ENCODE data around the gene BMF. TPM values are rescaled to one million over a fixed set of nuclear protein-coding genes. Genes with fewer than 3 reads are reported as not detected.
"Not testable (repeated sequence)": the region's sequence is repeated elsewhere in the genome, so short reads cannot be mapped to it uniquely, and the experiment has no call there.

The BMF gene
- total and polyA plus RNA-seq, 7 donors: 4.8 to 18.1 (median 15.3) TPM

DNA sequence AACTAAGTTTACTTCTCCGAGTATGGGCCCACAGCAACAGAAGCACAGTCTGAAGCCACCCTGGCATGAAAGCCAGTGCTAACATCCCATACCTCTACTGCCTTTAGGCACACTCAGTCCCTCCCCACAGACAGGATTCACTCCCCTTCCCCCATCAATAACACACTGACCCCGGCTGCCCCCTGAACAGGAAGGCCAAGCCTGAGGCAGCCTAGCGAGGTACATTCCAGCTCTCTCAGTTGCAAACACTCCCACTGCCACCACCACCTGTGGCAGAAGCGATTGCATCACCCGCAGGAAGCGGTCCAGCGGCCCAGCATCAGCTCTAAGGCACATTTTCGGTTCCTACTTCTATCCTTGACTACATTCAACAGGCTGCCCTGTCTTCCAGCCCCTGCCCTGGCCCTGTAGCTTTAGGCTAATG lies 7.0 kb upstream of the BMF start:
- 34 to 74% methylated on average over 8 of the region's 8 CpGs for WGBS, 2 donors
- intact Hi-C loops (cut with DNase I): no loop called here
- Histone ChIP-seq H3K4me3 (no peak overlapping the region), H3K36me3 (no peaks in the 10 kb centered on the region), H3K4me1 (no peaks in the 10 kb centered on the region), H3K27me3 (no peaks in the 10 kb centered on the region), H3K9me3 (no peaks in the 10 kb centered on the region), H3K27ac (no peak overlapping the region)
- DNase-seq: no peak
- TF ChIP-seq EP300 (IDR thresholded peaks at IDR 0.05): no peak
- no peak for TF ChIP-seq POLR2A (IDR thresholded peaks at IDR 0.05)
- TF ChIP-seq, protein P1, sequence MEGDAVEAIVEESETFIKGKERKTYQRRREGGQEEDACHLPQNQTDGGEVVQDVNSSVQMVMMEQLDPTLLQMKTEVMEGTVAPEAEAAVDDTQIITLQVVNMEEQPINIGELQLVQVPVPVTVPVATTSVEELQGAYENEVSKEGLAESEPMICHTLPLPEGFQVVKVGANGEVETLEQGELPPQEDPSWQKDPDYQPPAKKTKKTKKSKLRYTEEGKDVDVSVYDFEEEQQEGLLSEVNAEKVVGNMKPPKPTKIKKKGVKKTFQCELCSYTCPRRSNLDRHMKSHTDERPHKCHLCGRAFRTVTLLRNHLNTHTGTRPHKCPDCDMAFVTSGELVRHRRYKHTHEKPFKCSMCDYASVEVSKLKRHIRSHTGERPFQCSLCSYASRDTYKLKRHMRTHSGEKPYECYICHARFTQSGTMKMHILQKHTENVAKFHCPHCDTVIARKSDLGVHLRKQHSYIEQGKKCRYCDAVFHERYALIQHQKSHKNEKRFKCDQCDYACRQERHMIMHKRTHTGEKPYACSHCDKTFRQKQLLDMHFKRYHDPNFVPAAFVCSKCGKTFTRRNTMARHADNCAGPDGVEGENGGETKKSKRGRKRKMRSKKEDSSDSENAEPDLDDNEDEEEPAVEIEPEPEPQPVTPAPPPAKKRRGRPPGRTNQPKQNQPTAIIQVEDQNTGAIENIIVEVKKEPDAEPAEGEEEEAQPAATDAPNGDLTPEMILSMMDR (IDR thresholded peaks at IDR 0.05): no peak
- no peak for TF ChIP-seq POLR2AphosphoS5 (IDR thresholded peaks at IDR 0.05)

DNA sequence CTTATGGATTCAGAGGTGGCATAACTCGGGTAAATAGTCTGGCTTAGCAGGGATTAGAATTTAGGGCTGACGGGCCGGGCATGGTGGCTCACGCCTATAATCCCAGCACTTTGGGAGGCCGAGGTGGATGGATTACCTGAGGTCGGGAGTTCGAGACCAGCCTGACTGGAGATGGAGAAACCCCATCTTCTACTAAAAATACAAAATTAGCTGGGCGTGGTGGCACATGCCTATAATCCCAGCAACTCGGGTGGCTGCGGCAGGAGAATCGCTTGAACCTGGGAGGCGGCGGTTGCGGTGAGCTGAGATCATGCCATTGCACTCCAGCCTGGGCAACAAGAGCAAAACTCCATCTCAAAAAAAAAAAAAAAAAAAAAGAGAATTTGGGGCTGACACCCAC lies 6.4 kb upstream of the BMF start:
- 95 to 96% methylated on average over 14 of the region's 14 CpGs for WGBS, 2 donors
- intact Hi-C loops (cut with DNase I); H3K4me1 ChIP-seq; H3K36me3 ChIP-seq; H3K4me3 ChIP-seq; DNase-seq; H3K27me3 ChIP-seq; H3K9me3 ChIP-seq; H3K27ac ChIP-seq: not testable (repeated sequence)

DNA sequence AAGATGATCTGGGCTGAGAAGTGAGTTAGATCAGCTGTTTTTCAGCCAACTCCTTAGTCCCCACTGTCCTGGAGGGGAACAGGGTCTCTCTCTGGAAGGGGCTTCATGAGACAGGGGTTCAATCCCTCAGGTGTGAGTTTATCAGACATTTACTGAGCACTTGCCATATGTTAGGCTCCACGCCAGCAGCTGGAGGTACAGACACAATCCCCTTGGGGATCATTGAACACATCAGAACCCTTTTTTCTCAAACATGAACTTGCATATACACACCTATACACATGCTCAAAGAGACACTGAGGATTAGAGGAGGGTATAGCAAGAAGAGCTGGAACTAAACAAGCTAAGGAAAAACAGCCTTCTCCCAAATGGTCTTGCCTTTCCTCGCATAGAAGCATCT lies 5.5 kb upstream of the BMF start:
- intact Hi-C loops (cut with DNase I): no loop called here
- TF ChIP-seq EP300 (IDR thresholded peaks at IDR 0.05) (no peak), POLR2A (IDR thresholded peaks at IDR 0.05) (no peak), POLR2AphosphoS5 (IDR thresholded peaks at IDR 0.05) (no peak)
- TF ChIP-seq, protein P1 (IDR thresholded peaks at IDR 0.05): no peak
- Histone ChIP-seq H3K4me1 (peaks cover 0 to 4% (median 2%) of the 10 kb centered on the region in 4 donors), H3K36me3 (no peaks in the 10 kb centered on the region), H3K4me3 (no peak overlapping the region), H3K9me3 (no peaks in the 10 kb centered on the region), H3K27ac (no peak overlapping the region), H3K27me3 (no peaks in the 10 kb centered on the region)
- 88 to 92% methylated on average over 2 of the region's 2 CpGs for WGBS, 2 donors
- no peak for DNase-seq

DNA sequence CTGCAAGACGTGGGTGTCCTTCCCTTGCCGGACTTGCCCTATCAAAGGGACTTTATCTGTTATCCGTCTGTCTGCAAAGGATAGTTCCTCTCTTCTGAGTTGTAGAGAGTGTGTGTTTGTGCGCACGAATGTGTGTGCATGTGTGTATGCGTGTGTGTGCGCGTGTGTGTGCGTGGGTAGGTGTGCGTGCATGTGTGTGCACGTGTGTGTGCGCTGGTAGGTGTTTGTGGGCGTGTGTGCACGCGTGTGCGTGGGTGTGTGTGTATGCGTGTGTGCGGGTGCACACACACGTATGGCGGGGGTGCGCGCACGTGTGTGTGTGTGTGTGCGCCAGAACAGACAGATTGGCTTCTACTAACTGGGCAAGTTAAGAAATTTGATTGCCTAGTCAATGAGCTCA lies 4.1 kb upstream of the BMF start:
- intact Hi-C loops (cut with DNase I): no loop called here
- Histone ChIP-seq H3K9me3 (no peaks in the 10 kb centered on the region), H3K4me1 (peaks cover 0 to 11% (median 4%) of the 10 kb centered on the region in 4 donors), H3K27ac (no peak overlapping the region), H3K27me3 (no peaks in the 10 kb centered on the region), H3K4me3 (no peak overlapping the region), H3K36me3 (no peaks in the 10 kb centered on the region)
- no peak for DNase-seq
- TF ChIP-seq POLR2AphosphoS5 (IDR thresholded peaks at IDR 0.05) (no peak), EP300 (IDR thresholded peaks at IDR 0.05) (no peak), POLR2A (IDR thresholded peaks at IDR 0.05) (no peak)
- TF ChIP-seq, protein P1 (IDR thresholded peaks at IDR 0.05): no peak
- WGBS, 2 donors: 89 to 92% methylated on average over 24 of the region's 24 CpGs

DNA sequence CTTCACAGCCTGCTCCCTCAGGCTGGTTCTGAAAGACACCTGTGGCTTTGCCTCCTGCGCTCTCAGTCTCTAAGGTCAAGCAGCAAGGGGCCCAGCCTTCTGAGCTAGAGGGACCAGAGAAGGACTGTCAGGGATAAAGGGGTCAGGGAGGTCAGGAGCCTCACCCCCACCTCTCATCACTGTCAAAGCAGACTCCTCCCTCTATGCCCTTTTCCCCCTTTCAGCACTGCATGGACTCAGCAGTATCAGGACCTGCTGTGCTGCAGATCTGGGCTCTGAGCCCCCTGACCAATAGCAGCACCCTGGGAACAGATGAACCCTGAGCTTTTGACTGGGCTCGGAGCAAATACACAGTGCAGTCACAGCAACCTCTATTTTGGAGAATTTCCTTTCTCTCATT lies 3.2 kb upstream of the BMF start:
- no peak for DNase-seq
- Histone ChIP-seq H3K4me1 (peaks cover 0 to 20% (median 13%) of the 10 kb centered on the region in 4 donors), H3K36me3 (no peaks in the 10 kb centered on the region), H3K4me3 (no peak overlapping the region), H3K9me3 (no peaks in the 10 kb centered on the region), H3K27ac (no peak overlapping the region), H3K27me3 (no peaks in the 10 kb centered on the region)
- 84 to 92% methylated on average over 2 of the region's 2 CpGs for WGBS, 2 donors
- intact Hi-C loops (cut with DNase I): no loop called here
- TF ChIP-seq POLR2AphosphoS5 (IDR thresholded peaks at IDR 0.05): no peak
- TF ChIP-seq POLR2A (IDR thresholded peaks at IDR 0.05): no peak
- TF ChIP-seq, protein P1 (IDR thresholded peaks at IDR 0.05): no peak
- no peak for TF ChIP-seq EP300 (IDR thresholded peaks at IDR 0.05)

All from sigmoid colon (tissue), 7 donors.